HT1080 (cell line): ENCODE results near the gene ZNF467. TPM values are rescaled to one million over a fixed set of nuclear protein-coding genes. Genes with fewer than 3 reads are reported as not detected.

Experiments
- DNase-seq: peaks from one replicate; pipeline ENCODE4 v3.0.0-alpha.2; 2015; ENCODE audit warnings: low read depth
- total RNA-seq: library from RNA; depleted of rRNA; stranded (reverse); fragments of >200 nt; shearing (Covaris generic); gene quantifications from 2 replicates; pipeline ENCODE4 v1.2.3, GENCODE V29; 2014

Gene ZNF467
- total RNA-seq, 1 experiment from 2014 or later = 2.4 TPM

GRCh38 chr7:149772241-149772955 lies 990 bp downstream of the ZNF467 start:
- no peak for DNase-seq

- peak; percentile 85 for DNase-seq
These were observed 1.6 kb downstream of the ZNF467 start for GRCh38 chr7:149771720-149772240.

GRCh38 chr7:149770728-149771636 lies 2.4 kb downstream of the ZNF467 start:
- DNase-seq = no peak

GRCh38 chr7:149769915-149770314 lies 3.5 kb downstream of the ZNF467 start:
- DNase-seq = no peak

- no peak for DNase-seq
These were observed 4.5 kb downstream of the ZNF467 start for GRCh38 chr7:149768931-149769330.

GRCh38 chr7:149767068-149767467 lies 6.3 kb downstream of the ZNF467 start:
- DNase-seq = no peak

- no peak for DNase-seq
These were observed 7.2 kb downstream of the ZNF467 start for GRCh38 chr7:149766135-149766675.

GRCh38 chr7:149765399-149766121 lies 7.8 kb downstream of the ZNF467 start:
- no peak for DNase-seq

- no peak for DNase-seq
These were observed 8.6 kb downstream of the ZNF467 start for GRCh38 chr7:149764481-149765398.

- DNase-seq = no peak
These were observed 9.7 kb downstream of the ZNF467 start for GRCh38 chr7:149763563-149764240.

GRCh38 chr7:149762610-149763009 lies 10.8 kb downstream of the ZNF467 start:
- DNase-seq = no peak

- DNase-seq = no peak
These were observed 11.3 kb downstream of the ZNF467 start for GRCh38 chr7:149762089-149762488.

- DNase-seq = no peak
These were observed 12.1 kb downstream of the ZNF467 start for GRCh38 chr7:149761307-149761706.

GRCh38 chr7:149760538-149760937 lies 12.8 kb downstream of the ZNF467 start:
- no peak for DNase-seq

GRCh38 chr7:149759093-149759860 lies 14.1 kb downstream of the ZNF467 start:
- DNase-seq = no peak

- DNase-seq = no peak
These were observed 19.8 kb downstream of the ZNF467 start for GRCh38 chr7:149753375-149754233.

- no peak for DNase-seq
These were observed 20.7 kb downstream of the ZNF467 start for GRCh38 chr7:149752646-149753045.
